H1 (cell line): ENCODE results near the gene ALG9. TPM values are rescaled to one million over a fixed set of nuclear protein-coding genes. Genes with fewer than 3 reads are reported as not detected.

Experiments
- KDM1A ChIP-seq: fragments of 200-600, 300-600 bp; sonication (generic); IDR thresholded peaks from 2 replicates; pipeline ENCODE4 v1.7.1; 2016; ENCODE audit warnings: mild to moderate bottlenecking, low read length, borderline replicate concordance
- SP4 ChIP-seq: IDR thresholded peaks from 2 replicates; pipeline ENCODE4 v1.6.1; 2012; ENCODE audit warnings: low read length, inconsistent platforms
- TEAD4 ChIP-seq: IDR thresholded peaks from 2 replicates; pipeline ENCODE4 v1.6.1; 2012; ENCODE audit warnings: low read depth, low read length, inconsistent platforms, mixed read lengths
- polyA plus RNA-seq, 7 experiments: library from polyadenylated mRNA; depleted of rRNA in 3 of 7; stranded (reverse) in 5 of 7; unstranded in 2 of 7; fragments of >200 nt in 5 of 7; fragments of 200-250 nt in 2 of 7; gene quantifications; 1 replicate in 5 of 7; 2 replicates in 1 of 7; 4 replicates in 1 of 7; pipeline versions ENCODE4 v1.2.1 to v1.2.3, GENCODE V29; 2011 to 2013; ENCODE audit warnings: missing spikeins in 2 of 7, mixed read lengths in 2 of 7
- total RNA-seq: library from RNA; stranded (reverse); fragmentation: NEBNext Ultra II Directional; extraction: Animal tissue kit (Norgen Biotek cat#: 25700); gene quantifications from 2 replicates; pipeline ENCODE4 v1.2.1, GENCODE V29; 2021

ALG9 gene
- total and polyA plus RNA-seq, 2 of the 8 experiments (the other 6 are each of a cell fraction or from before 2014, with no cell fraction given): 23.5 to 24.5 TPM

DNA sequence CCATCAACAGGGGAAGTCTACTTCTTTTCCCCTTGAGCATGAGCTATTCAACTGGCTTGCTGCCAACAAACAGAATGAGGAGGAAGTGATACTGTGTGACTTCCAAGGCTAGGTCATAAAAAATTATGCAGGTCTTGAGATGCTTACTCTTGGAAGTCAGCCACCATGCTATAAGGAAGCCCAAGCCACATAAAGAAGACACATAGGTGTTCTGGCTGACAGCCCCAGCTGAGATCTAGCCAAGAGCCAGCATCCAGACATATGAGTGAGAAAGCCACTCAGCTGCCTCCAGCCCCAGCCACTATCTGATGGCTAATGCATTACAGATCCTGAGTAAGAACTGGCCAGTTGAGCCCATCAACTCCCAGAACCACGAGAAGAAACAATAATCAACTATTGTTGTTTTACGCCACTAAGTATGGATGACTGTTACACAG, 74.2 kb downstream of the ALG9 start (continued):
- no peak for TF ChIP-seq TEAD4
- no peak for TF ChIP-seq KDM1A
- no peak for TF ChIP-seq SP4
